DMS114 treated with DMSO at 0.1 percent for 48 hours (cell line): ENCODE results near the gene GXYLT1.
"Not testable (repeated sequence)": the region's sequence is repeated elsewhere in the genome, so short reads cannot be mapped to it uniquely, and the experiment has no call there.

Experiments
- DNase-seq: peaks from one replicate; lab custom pipeline; 2025; ENCODE audit not compliant: unreplicated experiment; lab: John Stamatoyannopoulos, UW

The GXYLT1 gene

GRCh38 chr12:42144408-42145196 is at the start of gene GXYLT1:
Gene GXYLT1, minus strand, starts transcription at chr12:42144874. Its CDS starts 228 bp downstream, at chr12:42144646.
- DNase-seq, result peak; percentile 85

GRCh38 chr12:42192686-42193085 is 48.0 kb upstream of the GXYLT1 start:
- no peak for DNase-seq

GRCh38 chr12:42192258-42192657 is 47.6 kb upstream of the GXYLT1 start:
- no peak for DNase-seq

- no peak for DNase-seq
Measured at GRCh38 chr12:42190376-42190775, 45.7 kb upstream of the GXYLT1 start.

- not testable (repeated sequence) for DNase-seq
Measured at GRCh38 chr12:42188275-42188674, 43.6 kb upstream of the GXYLT1 start.

- DNase-seq, result no peak
Measured at GRCh38 chr12:42187799-42188198, 43.1 kb upstream of the GXYLT1 start.

- DNase-seq, result no peak
Measured at GRCh38 chr12:42186793-42187192, 42.1 kb upstream of the GXYLT1 start.

GRCh38 chr12:42182394-42182793 is 37.7 kb upstream of the GXYLT1 start:
- no peak for DNase-seq

- no peak for DNase-seq
Measured at GRCh38 chr12:42180990-42181596, 36.4 kb upstream of the GXYLT1 start.

GRCh38 chr12:42178101-42178500 is 33.4 kb upstream of the GXYLT1 start:
- DNase-seq, result no peak

GRCh38 chr12:42174978-42175377 is 30.3 kb upstream of the GXYLT1 start:
- DNase-seq, result no peak

GRCh38 chr12:42173961-42174521 is 29.4 kb upstream of the GXYLT1 start:
- DNase-seq, result no peak

- DNase-seq, result no peak
Measured at GRCh38 chr12:42172441-42173210, 28.0 kb upstream of the GXYLT1 start.

GRCh38 chr12:42167711-42168110 is 23.0 kb upstream of the GXYLT1 start:
- DNase-seq, result no peak

GRCh38 chr12:42166501-42166900 is 21.8 kb upstream of the GXYLT1 start:
- DNase-seq, result no peak

GRCh38 chr12:42163913-42164312 is 19.2 kb upstream of the GXYLT1 start:
- no peak for DNase-seq

GRCh38 chr12:42162965-42163364 is 18.3 kb upstream of the GXYLT1 start:
- DNase-seq, result no peak

- DNase-seq, result no peak
Measured at GRCh38 chr12:42162193-42162592, 17.5 kb upstream of the GXYLT1 start.

GRCh38 chr12:42161529-42161928 is 16.9 kb upstream of the GXYLT1 start:
- no peak for DNase-seq

- no peak for DNase-seq
Measured at GRCh38 chr12:42156232-42156631, 11.6 kb upstream of the GXYLT1 start.

GRCh38 chr12:42145552-42146215 is 1.0 kb upstream of the GXYLT1 start:
- peak; percentile 21 for DNase-seq
